RPMI7951 (cell line): ENCODE measurements around the gene MSH3. TPM values are rescaled to one million over a fixed set of nuclear protein-coding genes. Genes with fewer than 3 reads are reported as not detected.
"Not testable (repeated sequence)": the region's sequence is repeated elsewhere in the genome, so short reads cannot be mapped to it uniquely, and the experiment has no call there.

ENCODE experiments used
- DNase-seq: peaks from one replicate; pipeline ENCODE4 v3.0.0-alpha.2; 2012; ENCODE audit warnings: low read depth
- total RNA-seq: library from RNA; depleted of rRNA; stranded (reverse); fragments of >200 nt; shearing (Covaris generic); gene quantifications from 2 replicates; pipeline ENCODE4 v1.2.3, GENCODE V29; 2014

The MSH3 gene
- total RNA-seq, 1 experiment from 2014 or later: 10.1 TPM

DNA sequence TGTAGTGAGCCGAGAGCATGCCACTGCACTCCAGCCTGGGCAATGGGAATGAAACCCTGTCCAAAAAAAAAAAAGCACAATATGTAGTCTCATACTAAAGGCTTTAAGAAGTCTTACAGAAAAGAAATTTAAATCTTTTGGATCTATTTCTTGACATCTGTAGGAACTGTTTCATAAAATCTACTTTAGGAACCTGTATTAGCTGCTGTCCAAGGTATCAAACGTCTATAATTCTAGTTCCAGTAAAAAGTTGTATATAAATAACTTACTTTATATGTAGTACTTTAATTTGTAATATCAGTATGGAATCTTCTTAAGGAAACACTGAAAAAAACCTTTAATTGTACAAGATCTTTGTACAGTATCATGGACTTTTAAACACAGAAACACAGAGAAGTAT, 199.0 kb downstream of the MSH3 start:
- DNase-seq: no peak

DNA sequence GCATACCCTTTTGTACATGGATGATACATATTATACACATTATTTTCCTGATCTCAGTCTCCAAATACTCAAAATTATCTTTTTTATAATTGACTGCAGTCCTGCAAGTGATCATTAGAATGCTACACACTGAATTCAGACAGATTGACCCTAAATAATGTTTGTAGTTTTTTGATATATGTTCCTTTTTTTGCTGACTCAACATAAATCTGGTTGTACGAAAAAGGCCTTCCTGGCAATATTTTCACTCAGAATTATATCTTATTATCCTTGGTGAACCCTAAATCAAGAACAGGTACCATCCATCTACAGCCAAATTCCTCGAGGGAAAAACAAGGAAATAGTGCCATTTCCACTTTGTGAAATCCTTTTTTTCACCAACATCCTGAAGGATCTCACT, 200.1 kb downstream of the MSH3 start:
- DNase-seq: no peak

DNA sequence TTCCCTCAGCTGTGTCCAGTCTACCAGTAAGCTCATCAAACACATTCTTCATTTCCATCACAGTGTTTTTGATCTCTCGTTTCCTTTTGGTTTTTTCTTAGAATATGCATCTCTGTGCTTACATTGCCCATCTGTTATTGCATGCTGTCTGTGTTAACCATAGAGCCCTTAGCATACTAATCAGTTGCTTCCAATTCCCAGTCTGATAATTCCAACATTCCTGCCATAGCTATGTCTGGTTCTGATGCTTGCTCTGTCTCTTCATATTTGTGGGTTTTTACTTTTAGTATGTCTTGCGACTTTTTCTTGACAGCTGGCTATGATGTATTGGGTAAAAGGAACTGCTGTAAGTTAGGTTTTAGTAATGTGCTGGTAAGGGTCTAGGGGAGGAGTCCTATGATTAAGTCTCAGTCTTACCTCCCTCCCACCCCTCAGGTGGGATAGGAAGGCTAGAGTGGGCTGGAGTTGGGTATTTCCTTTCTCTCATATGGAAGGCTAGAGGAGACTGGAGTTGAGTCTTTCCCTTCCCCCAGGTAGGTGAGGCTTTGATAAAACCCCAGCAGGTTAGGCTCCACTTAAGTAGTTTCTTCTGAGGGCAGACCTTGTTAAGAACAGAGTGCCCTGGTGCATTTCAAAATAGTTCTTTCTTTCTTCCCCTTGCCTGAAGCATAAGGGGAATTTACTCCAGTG, 206.6 kb downstream of the MSH3 start:
- no peak for DNase-seq

DNA sequence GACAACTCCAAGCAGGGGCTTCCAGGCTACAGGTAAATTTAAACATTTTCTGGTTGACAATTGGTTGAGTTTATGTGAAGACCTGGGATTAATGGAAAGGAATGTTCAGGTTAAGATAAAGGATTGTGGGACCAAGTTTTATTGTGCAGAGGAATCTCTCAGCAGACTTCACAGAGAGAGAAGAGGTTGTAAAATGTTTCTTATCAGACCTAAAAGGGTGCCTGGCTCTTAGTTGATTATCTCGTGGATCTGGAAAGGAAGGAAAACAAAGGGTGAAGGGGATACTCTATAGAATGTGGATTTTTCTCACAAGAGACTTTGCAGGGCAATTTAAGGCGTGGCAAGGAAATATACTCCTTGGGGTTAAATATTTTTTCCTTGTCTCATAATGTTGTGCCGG, 209.3 kb downstream of the MSH3 start:
- DNase-seq: no peak

DNA sequence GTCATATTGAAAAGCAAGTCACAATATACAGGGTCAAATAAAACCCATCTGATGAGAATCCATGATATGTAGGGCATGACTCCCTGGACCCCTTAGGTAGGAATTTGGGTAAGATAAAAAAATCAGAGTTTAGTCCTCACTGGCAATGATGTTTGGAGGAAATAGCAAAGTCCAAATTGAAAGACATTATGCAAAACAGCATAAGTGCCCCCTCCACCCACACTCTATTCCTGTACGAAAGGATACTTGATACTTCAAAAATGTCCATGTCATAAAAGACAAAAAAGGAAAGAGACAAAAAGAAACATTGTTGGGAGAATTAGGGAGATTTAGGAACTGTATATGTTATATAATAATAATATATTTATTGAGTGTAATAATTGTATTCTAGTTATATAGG, 209.7 kb downstream of the MSH3 start:
- no peak for DNase-seq

DNA sequence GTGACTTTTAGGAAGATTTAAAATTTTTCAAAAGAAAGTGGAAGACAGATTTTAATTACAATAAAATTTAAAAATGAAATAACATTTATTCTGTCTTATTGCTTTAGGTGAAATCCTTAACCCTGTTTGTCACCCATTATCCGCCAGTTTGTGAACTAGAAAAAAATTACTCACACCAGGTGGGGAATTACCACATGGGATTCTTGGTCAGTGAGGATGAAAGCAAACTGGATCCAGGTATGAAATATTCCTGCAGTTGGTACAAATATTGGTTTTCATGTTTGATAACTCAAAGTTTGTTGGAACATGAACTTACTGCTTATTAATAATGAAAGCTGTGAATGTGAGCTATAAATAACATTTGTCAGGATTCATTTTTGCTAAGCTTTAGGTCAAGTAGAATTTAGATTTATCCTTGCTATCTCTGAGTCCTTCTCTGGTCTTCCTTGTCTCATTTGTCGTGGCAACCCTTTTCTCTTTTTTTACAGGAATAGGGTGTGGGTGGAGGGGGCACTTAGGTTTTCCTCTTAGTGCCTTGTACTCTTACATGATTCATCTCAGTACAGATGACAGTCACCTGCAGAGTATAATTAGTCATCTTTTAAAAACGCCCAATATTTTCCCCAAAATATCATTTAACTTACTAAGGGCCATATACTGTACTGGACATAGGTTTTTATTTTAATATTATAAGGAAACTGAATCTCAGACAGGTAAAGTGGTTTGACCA, 210.4 kb downstream of the MSH3 start:
- DNase-seq: no peak

DNA sequence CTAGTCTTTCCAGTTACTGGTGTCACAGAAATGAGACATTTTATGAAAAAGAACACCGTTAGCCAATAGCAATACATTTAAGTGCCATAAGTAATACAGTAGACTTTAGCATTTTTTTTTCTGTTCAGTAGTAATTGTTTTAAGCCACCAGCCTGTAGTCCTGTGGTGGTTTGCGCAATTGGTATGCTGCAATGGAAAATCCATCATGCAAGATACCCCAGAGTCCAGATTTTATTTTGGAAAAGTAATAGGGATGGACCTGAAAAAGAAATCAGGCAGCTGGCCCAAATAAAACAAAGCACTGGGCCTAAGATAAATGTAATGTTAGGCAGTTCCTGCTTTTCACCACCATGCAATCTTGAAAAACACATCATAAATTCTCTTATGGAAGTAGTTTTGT, 211.1 kb downstream of the MSH3 start:
- DNase-seq: no peak

DNA sequence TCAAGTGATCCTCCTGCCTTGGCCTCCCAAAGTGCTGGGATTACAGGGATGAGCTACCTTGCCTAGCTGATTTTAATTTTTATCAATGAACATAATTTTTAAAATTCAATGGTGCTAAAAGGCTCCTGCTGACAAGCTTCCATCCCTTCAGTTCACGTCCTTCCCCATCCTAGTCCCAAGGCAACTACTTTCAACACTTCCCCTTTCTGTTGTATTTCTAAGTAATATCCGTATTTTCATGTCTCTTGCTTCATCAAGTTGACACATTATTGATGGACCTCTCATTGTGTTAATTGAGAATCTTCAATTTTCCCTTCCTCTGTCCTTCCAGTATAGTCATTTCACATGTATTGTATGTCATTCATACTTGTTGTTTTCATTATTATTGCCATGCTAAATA, 211.9 kb downstream of the MSH3 start:
- DNase-seq: no peak

DNA sequence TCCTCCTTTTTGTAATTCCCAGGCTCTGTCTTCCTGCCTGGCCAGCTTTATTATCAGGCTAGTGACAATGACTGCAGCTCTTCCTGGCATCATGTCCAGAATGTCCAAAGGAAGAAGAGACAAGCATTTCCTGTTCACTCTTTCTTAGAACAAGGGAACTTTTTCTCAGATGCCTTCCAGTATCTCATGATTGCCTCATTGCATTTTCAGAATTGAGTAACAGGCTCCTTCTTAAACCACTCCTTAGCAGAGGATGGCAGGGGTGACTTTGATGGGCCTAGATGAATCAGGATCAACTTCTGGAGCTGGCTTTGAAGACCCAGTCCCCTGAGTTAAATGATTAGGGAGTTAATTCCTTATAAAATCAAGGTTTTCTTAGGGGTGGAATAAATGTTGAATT, 212.8 kb downstream of the MSH3 start:
- DNase-seq: no peak

DNA sequence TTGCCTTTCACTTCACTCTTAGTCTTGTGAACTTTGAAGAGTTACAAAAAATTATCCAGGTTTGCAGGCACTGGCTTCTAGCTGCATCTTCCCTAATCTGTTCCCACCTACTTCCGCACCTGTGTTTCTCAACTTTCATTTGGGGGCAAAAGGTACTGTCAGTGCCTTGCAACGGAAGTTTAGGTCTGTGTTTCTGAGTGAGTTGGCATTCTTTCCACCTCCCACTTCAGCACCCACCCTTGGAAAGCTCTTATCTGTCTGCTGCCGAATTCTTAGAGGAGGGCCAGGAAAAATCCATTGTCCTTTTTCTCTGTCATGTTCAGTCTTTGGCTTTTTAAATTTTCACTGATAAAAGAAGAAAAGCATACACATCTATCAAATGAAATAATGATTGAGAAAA, 216.0 kb downstream of the MSH3 start:
- DNase-seq: no peak

DNA sequence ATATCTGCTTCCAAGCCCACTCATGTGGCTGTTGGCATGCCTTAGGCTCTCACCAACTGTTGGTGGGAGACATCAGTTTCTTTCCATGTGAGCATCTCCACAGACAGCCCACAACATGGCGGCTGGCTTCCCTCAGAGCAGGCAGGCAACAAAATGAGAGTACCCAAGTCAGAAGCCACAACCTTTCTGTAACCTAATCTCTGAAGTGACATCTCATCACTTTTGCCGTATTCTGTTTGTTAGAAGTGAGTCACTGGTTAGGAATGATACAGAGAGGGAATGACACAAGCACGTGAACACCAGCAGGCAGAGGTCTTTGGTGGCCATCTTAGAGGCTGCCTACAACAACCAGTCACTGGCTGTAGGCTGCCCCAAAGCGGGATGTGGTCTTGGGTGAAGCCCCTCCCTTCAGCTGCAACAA, 217.1 kb downstream of the MSH3 start:
- peak; percentile 81 for DNase-seq

DNA sequence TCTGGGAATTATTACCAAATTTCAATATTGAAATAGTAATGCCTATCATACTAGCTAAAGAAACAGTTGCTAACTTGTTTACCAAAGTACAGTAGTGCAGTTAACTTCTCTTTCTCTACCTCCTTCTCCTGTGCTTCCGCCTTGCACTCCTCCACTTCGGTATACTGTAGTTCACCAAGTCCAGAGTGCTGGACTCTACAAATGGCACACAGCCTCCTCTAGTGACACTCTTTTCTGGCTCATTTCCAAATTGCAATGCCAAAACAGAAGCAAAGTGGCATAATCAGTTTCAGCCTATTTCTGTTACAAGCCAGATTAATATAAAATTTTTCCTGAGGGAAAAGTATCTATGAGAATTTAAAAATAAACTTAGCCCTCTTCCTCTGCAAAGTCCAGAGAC, 219.7 kb downstream of the MSH3 start:
- no peak for DNase-seq

DNA sequence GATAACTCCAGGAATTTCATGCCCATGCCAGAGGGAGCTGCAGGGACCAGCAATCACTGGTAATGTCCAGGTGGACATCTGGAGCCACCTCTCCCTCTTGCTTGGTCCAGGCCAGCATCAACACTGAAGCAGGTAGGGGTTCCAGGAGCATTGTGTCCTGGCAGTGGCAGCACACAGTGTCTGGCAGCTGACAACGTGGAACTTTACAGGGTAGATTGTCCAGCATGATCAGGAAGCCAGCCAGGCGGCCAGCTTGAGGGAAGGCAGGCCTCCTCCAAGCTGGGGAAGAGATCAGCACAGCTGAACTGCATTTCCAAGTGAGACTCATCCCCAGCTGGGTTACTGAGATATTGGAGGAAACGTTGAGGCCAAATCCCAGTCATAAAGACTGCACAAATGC, 223.1 kb downstream of the MSH3 start:
- DNase-seq: no peak

DNA sequence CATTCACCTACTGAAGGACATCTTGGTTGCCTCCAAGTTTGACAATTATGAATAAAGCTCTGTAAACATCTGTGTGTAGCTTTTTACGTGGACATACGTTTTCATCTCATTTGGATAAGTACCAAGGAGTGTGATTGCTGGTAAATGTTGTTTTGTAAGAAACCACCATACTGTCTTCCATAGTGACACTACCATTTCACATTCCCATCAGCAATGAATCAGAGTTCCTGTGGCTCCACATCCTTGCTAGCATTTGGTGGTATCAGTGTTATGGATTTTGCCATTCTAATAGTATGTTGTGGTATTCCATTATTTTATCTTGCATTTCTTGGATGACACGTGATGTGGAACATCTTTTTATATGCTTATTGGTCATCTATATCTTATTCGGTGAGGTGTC, 227.3 kb downstream of the MSH3 start:
- no peak for DNase-seq

DNA sequence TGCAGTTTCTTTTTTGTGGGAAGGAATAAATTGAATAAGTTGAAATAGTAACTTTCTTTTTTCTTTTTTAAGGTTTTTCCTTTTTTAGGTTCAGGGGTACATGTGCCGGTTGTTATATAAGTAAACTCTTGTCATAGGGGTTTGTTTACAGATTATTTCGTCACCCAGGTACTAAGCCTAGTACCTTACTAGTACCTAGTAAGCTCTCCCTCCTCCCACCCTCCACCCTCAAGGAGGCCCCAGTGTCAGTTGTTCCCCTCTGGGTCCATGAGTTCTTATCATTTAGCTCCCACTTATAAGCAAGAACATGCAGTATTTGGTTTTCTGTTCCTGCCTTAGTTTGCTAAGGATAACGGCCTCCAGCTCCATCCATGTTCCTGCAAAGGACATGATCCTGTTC, 228.9 kb downstream of the MSH3 start:
- not testable (repeated sequence) for DNase-seq

DNA sequence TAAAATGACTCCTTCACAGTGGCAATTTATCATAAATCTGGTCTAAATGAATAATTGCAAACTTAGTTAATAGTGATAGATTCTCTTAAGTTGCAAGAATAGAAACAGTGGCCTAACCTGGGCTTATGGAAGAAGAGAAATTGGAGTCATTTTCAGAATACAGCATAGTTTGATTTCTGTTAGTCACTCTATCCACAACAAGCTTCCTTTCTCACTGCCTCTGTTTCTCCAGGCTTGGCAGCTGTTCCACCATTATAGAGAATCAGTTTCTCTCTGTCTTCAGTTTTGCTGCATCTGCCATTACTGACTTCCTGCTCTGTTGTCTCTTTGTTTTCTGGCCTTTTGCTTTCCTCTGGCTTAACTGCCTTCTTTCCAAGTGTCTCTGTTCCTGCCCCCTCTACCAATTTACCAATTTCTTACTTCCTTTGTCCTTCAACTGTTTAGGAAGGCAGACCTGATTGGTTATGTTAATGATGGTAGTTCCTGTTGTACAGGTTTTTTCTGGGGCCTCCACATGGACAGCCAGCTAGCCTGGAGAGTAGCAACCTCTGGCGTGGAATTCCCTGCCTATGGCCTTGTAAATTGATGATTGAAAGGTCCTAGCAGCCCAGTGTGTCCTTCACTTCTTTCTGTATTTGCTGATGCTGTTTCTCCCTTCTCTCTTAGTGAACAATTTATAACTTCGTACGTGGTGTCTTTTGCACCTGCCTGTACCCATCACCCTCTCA, 229.8 kb downstream of the MSH3 start:
- no peak for DNase-seq

DNA sequence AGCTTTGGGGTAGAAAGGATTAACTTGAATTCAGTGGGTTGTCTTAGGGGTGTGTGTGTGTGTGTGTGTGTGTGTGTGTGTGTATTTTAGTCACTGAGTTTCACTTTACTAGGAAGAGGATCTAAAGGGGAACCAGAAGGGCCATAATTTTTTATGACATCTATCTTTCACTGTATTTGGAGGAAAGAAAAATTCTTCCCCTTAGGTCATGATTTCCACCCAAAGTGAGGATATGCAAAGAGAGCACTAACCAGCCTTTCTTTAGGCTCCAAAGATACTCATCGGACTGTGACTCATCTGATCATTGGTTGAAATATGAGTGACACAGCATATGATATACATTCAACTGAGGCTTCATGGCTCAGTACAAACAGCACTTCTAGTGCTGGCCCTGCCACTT, 230.5 kb downstream of the MSH3 start:
- peak; percentile 4 for DNase-seq

DNA sequence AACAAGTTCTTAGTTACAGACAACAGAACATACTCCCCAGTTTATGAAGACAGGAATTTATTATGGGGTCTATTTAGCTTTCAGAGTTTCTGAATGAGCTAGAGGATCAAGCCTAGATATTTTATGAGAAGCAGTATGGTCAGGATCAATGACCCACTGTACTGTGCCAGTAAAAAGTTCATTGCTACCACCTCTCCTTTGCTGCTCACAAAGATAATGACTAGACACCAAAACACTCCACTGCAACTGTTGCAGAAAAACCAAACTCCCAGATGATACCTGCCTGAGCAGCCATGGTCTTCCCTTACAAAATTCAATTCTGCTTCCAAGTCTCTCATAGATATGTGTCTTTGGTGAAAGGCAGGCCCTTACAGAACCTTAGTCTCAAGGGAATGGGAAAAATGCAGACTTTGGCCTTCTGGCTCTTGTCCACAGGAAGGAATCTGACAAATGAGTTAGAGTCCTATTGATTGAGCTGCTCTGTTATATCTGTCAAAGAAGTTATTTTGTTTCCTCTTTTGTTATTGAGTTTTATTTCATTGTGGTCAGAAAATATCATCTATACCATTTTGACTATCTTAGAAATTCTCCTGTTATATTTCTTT, 231.0 kb downstream of the MSH3 start:
- DNase-seq: no peak

DNA sequence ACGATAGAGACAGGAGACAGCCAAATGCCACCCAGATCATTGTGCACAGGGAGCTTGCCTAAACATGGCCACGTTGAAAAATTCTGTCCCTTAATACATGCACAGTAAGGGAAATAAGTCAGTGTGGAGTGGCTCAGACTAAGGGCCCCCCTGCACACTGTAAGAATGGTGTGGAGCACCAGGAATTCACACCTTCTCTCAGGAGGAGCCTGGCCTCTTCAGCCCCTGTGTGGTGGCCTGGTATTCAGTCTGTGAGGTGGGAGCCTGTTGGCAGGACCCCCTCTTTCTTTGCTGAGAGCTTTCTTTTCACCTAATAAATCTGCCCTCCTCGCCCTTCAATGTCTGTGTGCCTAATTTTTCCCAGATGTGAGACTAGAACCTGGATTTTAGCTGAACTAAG, 239.6 kb downstream of the MSH3 start:
- DNase-seq: no peak

DNA sequence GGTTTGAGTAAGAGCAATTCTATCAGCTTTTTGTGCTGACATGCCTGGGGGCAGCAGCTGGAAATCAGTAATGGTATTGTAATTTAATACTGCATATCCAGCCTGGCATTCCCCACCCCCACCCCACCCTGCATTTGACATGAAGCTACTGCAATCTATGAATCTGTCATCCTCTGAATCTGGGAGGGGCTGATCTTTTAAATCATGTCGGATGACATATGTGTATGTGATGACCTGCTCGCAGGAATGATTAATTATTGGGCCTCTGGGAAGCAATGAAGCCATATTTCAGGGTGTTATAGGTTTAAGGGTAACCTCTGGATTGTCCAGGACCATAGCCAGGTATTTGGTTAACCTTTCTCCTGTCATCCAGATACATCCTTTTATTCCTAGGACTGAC, 241.1 kb downstream of the MSH3 start:
- no peak for DNase-seq

DNA sequence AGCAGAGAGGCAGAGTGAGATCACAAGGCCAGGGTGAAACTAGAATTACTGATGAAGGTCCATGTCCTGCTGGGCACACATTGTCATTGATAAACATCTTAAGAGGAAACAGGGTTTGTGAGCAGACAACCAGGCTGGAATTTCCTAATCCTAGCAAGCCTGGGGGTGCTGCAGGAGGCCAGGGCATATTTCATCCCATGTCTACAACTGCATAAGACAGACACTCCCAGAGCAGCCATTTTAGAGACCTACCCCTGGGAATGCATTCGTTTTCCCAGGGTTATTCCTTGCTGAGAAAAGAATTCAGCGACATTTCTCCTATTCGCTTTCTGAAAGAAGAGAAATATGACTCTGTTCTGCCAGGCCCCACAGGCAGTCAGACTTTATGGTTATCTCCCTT, 248.2 kb downstream of the MSH3 start:
- not testable (repeated sequence) for DNase-seq

DNA sequence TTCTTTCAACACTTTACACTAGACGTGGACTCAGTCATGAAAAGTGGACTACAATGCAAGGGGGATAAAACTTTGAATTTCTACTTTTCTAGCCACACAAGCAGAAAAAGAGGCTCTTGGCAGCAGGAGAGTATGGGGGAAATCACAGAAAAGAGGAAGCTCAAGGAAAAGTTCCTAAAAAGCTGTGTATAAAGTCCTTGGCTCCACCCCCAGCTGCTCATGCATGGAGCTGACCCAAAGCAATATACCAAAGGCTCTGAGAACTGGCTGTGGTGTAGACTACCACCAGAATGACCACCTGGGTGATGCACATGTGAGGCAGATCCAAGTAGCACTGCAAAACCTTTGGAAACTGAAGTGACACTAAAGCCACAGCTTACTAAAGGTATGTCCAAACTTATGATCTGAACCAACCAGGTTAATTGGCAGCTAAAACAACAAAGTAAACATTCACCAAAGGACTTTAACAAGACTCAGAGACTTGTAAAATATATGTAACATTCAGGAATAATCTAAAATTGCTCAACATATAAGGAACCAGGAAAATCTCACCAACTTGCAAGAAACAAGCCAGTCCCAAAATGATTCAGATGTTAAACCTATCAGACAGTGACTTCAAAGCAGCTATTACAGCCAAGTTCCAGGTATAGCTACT, 250.2 kb downstream of the MSH3 start:
- DNase-seq: no peak
